WTC11 (cell line): ENCODE data around the gene DDN. TPM values are rescaled to one million over a fixed set of nuclear protein-coding genes. Genes with fewer than 3 reads are reported as not detected.

Experiments
- ATAC-seq: fragments of 200-7000 bp; cut with Tn5 transposase; 2 replicates; pipeline ENCODE4 v1.10.0; 2021; ENCODE audit warnings: mild to moderate bottlenecking, moderate library complexity
- CTCF ChIA-PET: fragments of 300-600 bp; sonication (Branson Sonifier 250); formaldehyde crosslinking; loops from one replicate; lab custom pipeline; 2021; ENCODE audit warnings: antibody characterized with exemption; lab: Charles Lee
- POLR2A ChIA-PET: fragments of 350-600 bp; sonication (Branson Sonifier 250); formaldehyde crosslinking; loops from one replicate; lab custom pipeline; 2021; ENCODE audit warnings: antibody characterized with exemption; lab: Charles Lee
- DNase-seq: peaks from one replicate; pipeline ENCODE4 v3.0.0; 2021; ENCODE audit warnings: low spot score
- H3K27ac Mint-ChIP-seq: 2 replicates; pipeline ENCODE4 v1.8.0; 2021; ENCODE audit warnings: mixed read lengths
- H3K27me3 Mint-ChIP-seq: 2 replicates; pipeline ENCODE4 v1.8.0; 2021; ENCODE audit warnings: low read depth, mild to moderate bottlenecking, moderate library complexity, mixed read lengths
- H3K36me3 Mint-ChIP-seq: 2 replicates; pipeline ENCODE4 v1.8.0; 2021; ENCODE audit warnings: mixed read lengths
- H3K4me1 Mint-ChIP-seq: 2 replicates; pipeline ENCODE4 v1.8.0; 2022; ENCODE audit warnings: mixed read lengths
- H3K4me3 Mint-ChIP-seq: 2 replicates; pipeline ENCODE4 v1.8.0; 2021; ENCODE audit warnings: mild to moderate bottlenecking, moderate library complexity, mixed read lengths
- H3K9me3 Mint-ChIP-seq: 2 replicates; pipeline ENCODE4 v1.8.0; 2021; ENCODE audit warnings: mixed read lengths
- CBFB ChIP-seq: sonication (generic); formaldehyde crosslinking; IDR thresholded peaks from 2 replicates; pipeline ENCODE4 v1.8.1; 2022; ENCODE audit warnings: mild to moderate bottlenecking, low read depth, missing genetic modification reagents
- ESRRA ChIP-seq: sonication (generic); formaldehyde crosslinking; IDR thresholded peaks from 2 replicates; pipeline ENCODE4 v1.8.1; 2022; ENCODE audit warnings: mild to moderate bottlenecking, missing genetic modification reagents, borderline replicate concordance
- ETV6 ChIP-seq: sonication (generic); formaldehyde crosslinking; IDR thresholded peaks from 2 replicates; pipeline ENCODE4 v1.8.1; 2022; ENCODE audit warnings: mild to moderate bottlenecking, missing genetic modification reagents
- FOXK1 ChIP-seq: sonication (generic); formaldehyde crosslinking; IDR thresholded peaks from 2 replicates; pipeline ENCODE4 v1.8.0; 2022; ENCODE audit warnings: mild to moderate bottlenecking, moderate library complexity, missing genetic modification reagents
- GABPB1 ChIP-seq: sonication (generic); formaldehyde crosslinking; IDR thresholded peaks from 2 replicates; pipeline ENCODE4 v1.8.1; 2023; ENCODE audit warnings: mild to moderate bottlenecking, missing genetic modification reagents
- KAT7 ChIP-seq: sonication (generic); formaldehyde crosslinking; IDR thresholded peaks from 2 replicates; pipeline ENCODE4 v1.8.1; 2023; ENCODE audit warnings: missing genetic modification reagents, mild to moderate bottlenecking, borderline replicate concordance
- NFYB ChIP-seq: sonication (generic); formaldehyde crosslinking; conservative IDR thresholded peaks from 2 replicates; pipeline ENCODE4 v1.8.0; 2022; ENCODE audit warnings: low read depth, missing genetic modification reagents
- ZNF121 ChIP-seq: sonication (generic); formaldehyde crosslinking; IDR thresholded peaks from 2 replicates; pipeline ENCODE4 v1.8.0; 2023; ENCODE audit warnings: missing genetic modification reagents
- ZNF263 ChIP-seq: sonication (generic); formaldehyde crosslinking; IDR thresholded peaks from 2 replicates; pipeline ENCODE4 v1.8.1; 2022; ENCODE audit warnings: low read depth, mild to moderate bottlenecking, moderate library complexity, missing genetic modification reagents
- total RNA-seq: library from RNA; stranded (reverse); gene quantifications from 3 replicates; pipeline ENCODE4 v1.2.3, GENCODE V29; 2021
- TF ChIP-seq, protein P1 (sequence below): fragments of 200-600 bp; IDR thresholded peaks from 2 replicates; pipeline ENCODE4 v1.8.0; 2022; ENCODE audit warnings: antibody characterized with exemption
- TF ChIP-seq, protein P2 (sequence below): sonication (generic); formaldehyde crosslinking; conservative IDR thresholded peaks from 2 replicates; pipeline ENCODE4 v1.8.1; 2022; ENCODE audit warnings: mild to moderate bottlenecking, missing genetic modification reagents
- TF ChIP-seq, protein P3 (sequence below): sonication (generic); formaldehyde crosslinking; IDR thresholded peaks from 2 replicates; pipeline ENCODE4 v1.8.0; 2022; ENCODE audit warnings: mild to moderate bottlenecking, missing genetic modification reagents
- TF ChIP-seq, protein P4 (sequence below): sonication (generic); formaldehyde crosslinking; IDR thresholded peaks from 2 replicates; pipeline ENCODE4 v1.8.1; 2022; ENCODE audit warnings: mild to moderate bottlenecking, moderate library complexity, missing genetic modification reagents
- TF ChIP-seq, protein P5 (sequence below): fragments of 250-450 bp; sonication (Bioruptor Pico); IDR thresholded peaks from 2 replicates; pipeline ENCODE4 v1.8.0; 2021; ENCODE audit warnings: mild to moderate bottlenecking
- TF ChIP-seq, protein P6 (sequence below): sonication (generic); formaldehyde crosslinking; IDR thresholded peaks from 2 replicates; pipeline ENCODE4 v1.8.0; 2022; ENCODE audit warnings: mild to moderate bottlenecking, missing genetic modification reagents

The DDN gene
- total RNA-seq, 1 experiment from 2014 or later = 0.33 TPM

DNA sequence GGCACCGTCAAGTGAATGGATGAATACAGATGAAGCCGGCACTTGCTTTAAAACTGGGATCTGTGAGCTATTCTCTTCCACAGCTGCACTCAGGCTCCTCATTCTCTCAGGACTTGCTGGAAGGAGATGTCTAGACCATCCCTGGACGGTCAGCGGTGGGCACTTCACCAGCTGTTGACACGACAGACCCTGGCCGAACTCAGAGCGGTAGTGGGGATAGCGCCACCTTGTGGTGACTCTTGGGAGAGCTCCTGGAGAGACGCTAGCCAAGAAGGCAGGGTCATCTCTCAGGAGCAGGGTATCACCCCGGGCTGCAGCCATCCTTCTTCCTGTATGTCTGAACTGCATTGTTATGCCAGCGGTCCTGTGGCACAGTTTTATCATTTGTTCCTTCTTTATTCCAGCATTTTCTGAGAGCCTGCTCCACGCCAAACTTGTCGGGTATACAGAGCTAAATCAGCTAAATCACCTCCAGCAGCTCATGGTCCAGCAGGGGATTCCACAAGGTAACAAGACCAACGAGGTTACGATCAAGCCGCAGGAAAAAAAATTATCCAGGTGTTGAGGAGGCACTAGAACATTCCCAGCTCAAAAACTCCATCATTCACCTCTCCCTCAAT, 11.0 kb downstream of the DDN start:
- ChIA-PET POLR2A (interaction anchor here (1.4 kb wide), 1 partner anchor 31 kb away, joined by 4 read pairs; the partner anchor contains the start of gene ARF3), CTCF (interaction anchor here (0.5 to 3.5 kb wide), 71 partner anchors 9 to 551 kb away, joined by 3 to 156 read pairs (median 5); partner anchors contain the start of genes ARF3, CACNB3, DDN and DDX23)
- no peaks in the 10 kb centered on the region for H3K9me3 Mint-ChIP-seq
- H3K27ac Mint-ChIP-seq = no peak overlapping the region
- peaks cover 10% of the 10 kb centered on the region for H3K4me1 Mint-ChIP-seq
- ATAC-seq (peak; percentile 89), DNase-seq (peak; percentile 91)
- peaks cover 76% of the 10 kb centered on the region for H3K27me3 Mint-ChIP-seq
- H3K36me3 Mint-ChIP-seq = no peaks in the 10 kb centered on the region
- H3K4me3 Mint-ChIP-seq = no peak overlapping the region
- TF ChIP-seq, protein P1, sequence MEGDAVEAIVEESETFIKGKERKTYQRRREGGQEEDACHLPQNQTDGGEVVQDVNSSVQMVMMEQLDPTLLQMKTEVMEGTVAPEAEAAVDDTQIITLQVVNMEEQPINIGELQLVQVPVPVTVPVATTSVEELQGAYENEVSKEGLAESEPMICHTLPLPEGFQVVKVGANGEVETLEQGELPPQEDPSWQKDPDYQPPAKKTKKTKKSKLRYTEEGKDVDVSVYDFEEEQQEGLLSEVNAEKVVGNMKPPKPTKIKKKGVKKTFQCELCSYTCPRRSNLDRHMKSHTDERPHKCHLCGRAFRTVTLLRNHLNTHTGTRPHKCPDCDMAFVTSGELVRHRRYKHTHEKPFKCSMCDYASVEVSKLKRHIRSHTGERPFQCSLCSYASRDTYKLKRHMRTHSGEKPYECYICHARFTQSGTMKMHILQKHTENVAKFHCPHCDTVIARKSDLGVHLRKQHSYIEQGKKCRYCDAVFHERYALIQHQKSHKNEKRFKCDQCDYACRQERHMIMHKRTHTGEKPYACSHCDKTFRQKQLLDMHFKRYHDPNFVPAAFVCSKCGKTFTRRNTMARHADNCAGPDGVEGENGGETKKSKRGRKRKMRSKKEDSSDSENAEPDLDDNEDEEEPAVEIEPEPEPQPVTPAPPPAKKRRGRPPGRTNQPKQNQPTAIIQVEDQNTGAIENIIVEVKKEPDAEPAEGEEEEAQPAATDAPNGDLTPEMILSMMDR = peak; percentile 96
- TF ChIP-seq, protein P2, sequence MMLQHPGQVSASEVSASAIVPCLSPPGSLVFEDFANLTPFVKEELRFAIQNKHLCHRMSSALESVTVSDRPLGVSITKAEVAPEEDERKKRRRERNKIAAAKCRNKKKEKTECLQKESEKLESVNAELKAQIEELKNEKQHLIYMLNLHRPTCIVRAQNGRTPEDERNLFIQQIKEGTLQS (CRISPR knock-in tag) = no peak

DNA sequence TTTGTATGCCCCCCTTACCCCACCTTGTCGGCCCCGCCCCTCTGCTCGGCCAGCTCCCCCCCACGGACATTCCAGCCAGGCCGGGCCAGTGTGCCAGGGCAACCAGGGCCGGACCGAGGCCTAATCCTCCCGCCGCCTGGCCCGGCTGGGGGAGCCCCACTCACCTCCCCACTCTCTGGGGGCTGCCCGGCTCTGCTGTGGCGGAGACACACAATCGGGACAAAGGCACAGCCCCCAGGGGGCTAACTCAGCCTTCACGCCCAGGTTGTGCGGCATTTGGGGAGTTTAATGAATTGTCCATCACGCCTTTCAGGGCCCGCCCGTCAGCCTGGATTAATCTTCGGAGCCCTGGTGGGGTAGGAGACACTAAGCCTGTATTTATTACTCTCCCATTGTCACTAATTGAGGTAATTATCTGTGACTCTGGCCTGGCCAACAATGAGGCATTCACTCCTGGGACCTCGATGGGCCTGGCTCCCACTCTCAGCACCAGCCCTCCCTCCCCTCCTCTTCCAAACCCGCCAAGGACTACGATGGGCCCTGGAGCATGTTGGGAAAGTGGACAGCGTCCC, 12.4 kb downstream of the DDN start:
- no peak for ATAC-seq
- no peaks in the 10 kb centered on the region for H3K9me3 Mint-ChIP-seq
- no peak overlapping the region for H3K27ac Mint-ChIP-seq
- H3K27me3 Mint-ChIP-seq = peaks cover 85% of the 10 kb centered on the region
- CTCF ChIA-PET = interaction anchor here (1.9 to 10.3 kb wide), 5 partner anchors 8 to 102 kb away, joined by 18 to 164 read pairs (median 89); partner anchors contain the start of genes DDN, WNT1 and WNT10B
- no peaks in the 10 kb centered on the region for H3K36me3 Mint-ChIP-seq
- H3K4me3 Mint-ChIP-seq = no peak overlapping the region
- H3K4me1 Mint-ChIP-seq = peaks cover 12% of the 10 kb centered on the region
- TF ChIP-seq ETV6 (CRISPR knock-in tag) = no peak
- TF ChIP-seq, protein P3, sequence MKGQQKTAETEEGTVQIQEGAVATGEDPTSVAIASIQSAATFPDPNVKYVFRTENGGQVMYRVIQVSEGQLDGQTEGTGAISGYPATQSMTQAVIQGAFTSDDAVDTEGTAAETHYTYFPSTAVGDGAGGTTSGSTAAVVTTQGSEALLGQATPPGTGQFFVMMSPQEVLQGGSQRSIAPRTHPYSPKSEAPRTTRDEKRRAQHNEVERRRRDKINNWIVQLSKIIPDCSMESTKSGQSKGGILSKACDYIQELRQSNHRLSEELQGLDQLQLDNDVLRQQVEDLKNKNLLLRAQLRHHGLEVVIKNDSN = no peak
- TF ChIP-seq FOXK1 (CRISPR knock-in tag) = no peak
- TF ChIP-seq ZNF263 (CRISPR knock-in tag) = no peak
- TF ChIP-seq NFYB (CRISPR knock-in tag) = no peak
- TF ChIP-seq, protein P4, sequence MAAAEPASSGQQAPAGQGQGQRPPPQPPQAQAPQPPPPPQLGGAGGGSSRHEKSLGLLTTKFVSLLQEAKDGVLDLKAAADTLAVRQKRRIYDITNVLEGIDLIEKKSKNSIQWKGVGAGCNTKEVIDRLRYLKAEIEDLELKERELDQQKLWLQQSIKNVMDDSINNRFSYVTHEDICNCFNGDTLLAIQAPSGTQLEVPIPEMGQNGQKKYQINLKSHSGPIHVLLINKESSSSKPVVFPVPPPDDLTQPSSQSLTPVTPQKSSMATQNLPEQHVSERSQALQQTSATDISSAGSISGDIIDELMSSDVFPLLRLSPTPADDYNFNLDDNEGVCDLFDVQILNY (CRISPR knock-in tag) = no peak
- TF ChIP-seq, protein P5, sequence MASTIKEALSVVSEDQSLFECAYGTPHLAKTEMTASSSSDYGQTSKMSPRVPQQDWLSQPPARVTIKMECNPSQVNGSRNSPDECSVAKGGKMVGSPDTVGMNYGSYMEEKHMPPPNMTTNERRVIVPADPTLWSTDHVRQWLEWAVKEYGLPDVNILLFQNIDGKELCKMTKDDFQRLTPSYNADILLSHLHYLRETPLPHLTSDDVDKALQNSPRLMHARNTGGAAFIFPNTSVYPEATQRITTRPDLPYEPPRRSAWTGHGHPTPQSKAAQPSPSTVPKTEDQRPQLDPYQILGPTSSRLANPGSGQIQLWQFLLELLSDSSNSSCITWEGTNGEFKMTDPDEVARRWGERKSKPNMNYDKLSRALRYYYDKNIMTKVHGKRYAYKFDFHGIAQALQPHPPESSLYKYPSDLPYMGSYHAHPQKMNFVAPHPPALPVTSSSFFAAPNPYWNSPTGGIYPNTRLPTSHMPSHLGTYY (CRISPR knock-in tag) = no peak
- TF ChIP-seq CBFB (CRISPR knock-in tag) = no peak
- TF ChIP-seq, protein P6, sequence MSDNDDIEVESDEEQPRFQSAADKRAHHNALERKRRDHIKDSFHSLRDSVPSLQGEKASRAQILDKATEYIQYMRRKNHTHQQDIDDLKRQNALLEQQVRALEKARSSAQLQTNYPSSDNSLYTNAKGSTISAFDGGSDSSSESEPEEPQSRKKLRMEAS (CRISPR knock-in tag) = no peak
- no peak for TF ChIP-seq ZNF121 (CRISPR knock-in tag)
- no peak for TF ChIP-seq KAT7 (CRISPR knock-in tag)
- no peak for TF ChIP-seq GABPB1 (CRISPR knock-in tag)
- POLR2A ChIA-PET = no interaction called here
- no peak for DNase-seq

DNA sequence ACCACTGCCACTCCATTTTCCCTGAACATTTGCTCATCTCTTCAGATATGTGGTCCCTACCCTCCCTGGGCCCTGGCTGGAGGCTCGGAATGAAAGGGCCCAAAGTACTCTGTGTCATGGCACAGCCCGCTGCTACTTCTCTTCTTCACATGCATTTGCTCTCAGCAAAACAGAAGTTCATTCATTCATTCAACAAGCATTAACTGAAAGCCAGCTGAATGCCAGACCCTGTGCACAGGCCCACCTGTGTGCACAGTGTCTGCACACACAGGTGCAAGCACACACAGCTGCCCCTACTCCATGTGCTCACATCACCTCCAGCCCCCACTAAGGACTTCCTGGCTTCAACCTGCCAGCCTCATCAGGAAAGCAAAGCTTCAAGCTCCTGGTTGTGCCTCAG, 13.3 kb downstream of the DDN start:
- no peak overlapping the region for H3K27ac Mint-ChIP-seq
- no peaks in the 10 kb centered on the region for H3K9me3 Mint-ChIP-seq
- no peak for DNase-seq
- peaks cover 94% of the 10 kb centered on the region for H3K27me3 Mint-ChIP-seq
- H3K4me3 Mint-ChIP-seq = no peak overlapping the region
- CTCF ChIA-PET = interaction anchor here (0.8 to 10.3 kb wide), 4 partner anchors 8 to 133 kb away, joined by 3 to 164 read pairs (median 80); partner anchors contain the start of genes DDN and WNT10B
- H3K4me1 Mint-ChIP-seq = peaks cover 16% of the 10 kb centered on the region
- no peak for ATAC-seq
- no peaks in the 10 kb centered on the region for H3K36me3 Mint-ChIP-seq
- TF ChIP-seq ESRRA = no peak
- TF ChIP-seq, protein P1 = no peak
- no peak for TF ChIP-seq CBFB (CRISPR knock-in tag)
- POLR2A ChIA-PET = no interaction called here
